SK-N-MC (cell line): ENCODE data around the gene PPP1R2B.

ENCODE experiments used
- DNase-seq: peaks from one replicate; pipeline ENCODE4 v3.0.0-alpha.2; 2011; ENCODE audit warnings: low read depth, low spot score
- H3K27ac ChIP-seq: fragments of 200-600 bp; sonication (generic); 2 replicates; pipeline ENCODE4 v1.5.1; 2016; ENCODE audit warnings: mixed run types
- H3K36me3 ChIP-seq: fragments of 200-600 bp; sonication (generic); 2 replicates; pipeline ENCODE4 v1.6.1; 2017; ENCODE audit warnings: antibody characterized with exemption, low read length, mixed read lengths; ENCODE audit not compliant: insufficient read depth
- H3K4me3 ChIP-seq: fragments of 200-600 bp; sonication (generic); 2 replicates; pipeline ENCODE4 v1.5.1; 2016
- H3K9ac ChIP-seq: fragments of 200-600 bp; sonication (generic); 2 replicates; pipeline ENCODE4 v1.8.0; 2017; ENCODE audit warnings: mixed run types, mixed read lengths; ENCODE audit not compliant: insufficient read length
- H3K9me3 ChIP-seq: fragments of 200-600 bp; sonication (generic); 2 replicates; pipeline ENCODE4 v1.6.1; 2017; ENCODE audit warnings: low read depth, mild to moderate bottlenecking, antibody characterized with exemption, low read length, moderate library complexity, mixed read lengths
- EZH2 ChIP-seq: fragments of 200-600 bp; sonication (generic); IDR thresholded peaks from one replicate; pipeline ENCODE4 v1.6.1; 2017; ENCODE audit warnings: antibody characterized with exemption
- FOXP2 ChIP-seq: optimal IDR thresholded peaks from 2 replicates; pipeline ENCODE3; 2011; ENCODE audit warnings: mild to moderate bottlenecking, moderate library complexity; ENCODE audit not compliant: insufficient read depth; ENCODE audit errors: extremely low read length, control extremely low read depth
- POLR2AphosphoS5 ChIP-seq: IDR thresholded peaks from 2 replicates; pipeline ENCODE4 v1.6.1; 2012; ENCODE audit warnings: mild to moderate bottlenecking, low read depth, low read length, borderline replicate concordance

Gene PPP1R2B

DNA sequence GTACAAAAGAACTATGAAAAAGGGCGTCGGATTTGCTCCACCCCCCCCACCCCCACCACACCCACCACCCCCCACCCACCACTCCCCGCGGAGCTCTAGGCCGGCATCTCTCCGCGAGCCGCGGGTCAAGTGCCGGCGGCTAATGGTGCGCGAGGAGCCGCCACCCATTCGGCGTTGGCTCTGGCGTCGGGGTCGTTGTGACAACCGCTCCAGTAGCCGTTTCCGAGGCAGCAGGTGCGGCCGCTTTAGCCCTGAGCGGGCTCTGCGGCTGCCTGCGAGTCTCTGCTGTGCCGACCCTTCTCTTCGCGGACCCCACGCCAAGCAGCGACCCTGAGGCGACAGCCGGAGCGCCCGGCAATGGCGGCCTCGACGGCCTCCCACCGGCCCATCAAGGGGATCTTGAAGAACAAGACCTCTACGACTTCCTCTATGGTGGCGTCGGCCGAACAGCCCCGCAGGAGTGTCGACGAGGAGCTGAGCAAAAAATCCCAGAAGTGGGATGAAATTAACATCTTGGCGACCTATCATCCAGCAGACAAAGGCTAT, at the start of gene PPP1R2B:
Gene PPP1R2B (plus strand): TSS at position 90 of the 546 bp plus-strand sequence. CDS start 268 bp downstream, at position 358.
- H3K4me3 ChIP-seq = no peak within 1 kb of the TSS
- TF ChIP-seq FOXP2 (no peak), EZH2 (no peak), POLR2AphosphoS5 (no peak)
- H3K9me3 ChIP-seq = no peaks in the 10 kb centered on the region
- no peak within 1 kb of the TSS for H3K27ac ChIP-seq
- H3K36me3 ChIP-seq = no peaks in the 10 kb centered on the region
- H3K9ac ChIP-seq = no peak within 1 kb of the TSS
- DNase-seq = no peak

DNA sequence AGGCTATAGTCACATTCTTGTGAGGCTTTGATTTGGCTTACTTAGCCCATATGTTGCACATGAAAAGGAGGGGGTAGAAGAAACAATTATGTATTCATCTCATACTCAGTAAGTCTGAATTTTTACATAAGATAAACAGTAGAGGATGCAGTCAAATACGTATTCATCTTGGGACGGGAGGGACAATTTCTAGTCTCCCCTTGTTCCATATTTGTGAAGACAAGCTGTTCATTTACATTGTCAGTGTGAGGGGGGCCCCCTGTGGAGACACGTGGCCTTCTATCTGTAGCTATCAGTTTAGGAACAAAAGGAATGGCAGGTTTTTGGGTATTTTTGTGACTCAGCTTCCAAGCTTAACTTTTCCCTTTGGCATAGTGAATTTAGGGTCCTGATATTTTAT, 49.2 kb upstream of the PPP1R2B start:
- Histone ChIP-seq H3K9me3 (no peaks in the 10 kb centered on the region), H3K27ac (no peak overlapping the region), H3K9ac (no peak overlapping the region), H3K4me3 (no peak overlapping the region), H3K36me3 (no peaks in the 10 kb centered on the region)
- DNase-seq = no peak
- TF ChIP-seq FOXP2 (no peak), EZH2 (no peak), POLR2AphosphoS5 (no peak)

GRCh38 chr5:156802501-156802900, 47.6 kb upstream of the PPP1R2B start:
- no peak overlapping the region for H3K4me3 ChIP-seq
- H3K9me3 ChIP-seq = no peaks in the 10 kb centered on the region
- no peak overlapping the region for H3K9ac ChIP-seq
- H3K36me3 ChIP-seq = no peaks in the 10 kb centered on the region
- H3K27ac ChIP-seq = no peak overlapping the region
- no peak for TF ChIP-seq EZH2
- TF ChIP-seq POLR2AphosphoS5 = no peak
- no peak for TF ChIP-seq FOXP2
- no peak for DNase-seq

DNA sequence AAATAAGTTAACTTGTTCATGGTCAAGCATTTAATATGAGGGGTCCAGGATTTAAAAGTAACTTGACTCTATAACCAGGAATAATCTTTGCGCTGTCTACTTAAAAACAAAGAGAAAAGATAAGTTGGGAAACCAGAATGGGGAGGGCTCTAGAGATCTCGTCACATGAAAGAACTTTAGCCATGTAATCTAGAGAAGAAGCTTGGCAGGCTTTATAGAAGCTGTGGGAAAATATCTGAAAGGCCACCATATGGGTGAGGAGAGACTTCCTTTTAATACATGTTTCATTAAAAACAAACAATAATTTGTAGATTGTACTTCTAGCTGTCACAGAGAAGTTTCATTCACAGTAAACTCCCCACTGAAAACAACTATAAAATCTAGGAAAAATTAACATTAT, 46.7 kb upstream of the PPP1R2B start:
- no peaks in the 10 kb centered on the region for H3K36me3 ChIP-seq
- H3K9ac ChIP-seq = no peak overlapping the region
- no peak overlapping the region for H3K27ac ChIP-seq
- no peak for DNase-seq
- no peaks in the 10 kb centered on the region for H3K9me3 ChIP-seq
- TF ChIP-seq EZH2 (no peak), POLR2AphosphoS5 (no peak), FOXP2 (no peak)
- H3K4me3 ChIP-seq = no peak overlapping the region

DNA sequence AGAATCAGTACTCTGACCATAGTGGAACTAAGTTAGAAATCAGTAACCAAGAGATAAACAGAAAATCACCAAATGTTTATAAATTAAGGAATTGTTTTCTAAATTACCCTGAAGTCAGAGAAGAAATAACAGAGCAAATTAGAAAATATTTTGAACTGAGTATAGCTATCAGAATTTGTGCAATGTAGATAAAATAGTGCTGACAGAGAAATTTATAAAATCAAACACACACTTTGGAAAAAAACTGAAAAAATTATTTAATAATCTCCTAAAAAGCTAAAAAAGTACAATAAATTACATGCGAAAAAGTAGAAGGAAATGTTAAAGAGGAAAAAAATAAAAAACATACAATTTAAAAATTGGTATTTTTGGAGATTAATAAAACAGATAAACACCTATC, 37.1 kb upstream of the PPP1R2B start:
- H3K9ac ChIP-seq = no peak overlapping the region
- TF ChIP-seq POLR2AphosphoS5 = no peak
- TF ChIP-seq EZH2 = no peak
- TF ChIP-seq FOXP2 = no peak
- H3K27ac ChIP-seq = no peak overlapping the region
- no peak overlapping the region for H3K4me3 ChIP-seq
- no peak for DNase-seq
- no peaks in the 10 kb centered on the region for H3K36me3 ChIP-seq
- H3K9me3 ChIP-seq = no peaks in the 10 kb centered on the region

DNA sequence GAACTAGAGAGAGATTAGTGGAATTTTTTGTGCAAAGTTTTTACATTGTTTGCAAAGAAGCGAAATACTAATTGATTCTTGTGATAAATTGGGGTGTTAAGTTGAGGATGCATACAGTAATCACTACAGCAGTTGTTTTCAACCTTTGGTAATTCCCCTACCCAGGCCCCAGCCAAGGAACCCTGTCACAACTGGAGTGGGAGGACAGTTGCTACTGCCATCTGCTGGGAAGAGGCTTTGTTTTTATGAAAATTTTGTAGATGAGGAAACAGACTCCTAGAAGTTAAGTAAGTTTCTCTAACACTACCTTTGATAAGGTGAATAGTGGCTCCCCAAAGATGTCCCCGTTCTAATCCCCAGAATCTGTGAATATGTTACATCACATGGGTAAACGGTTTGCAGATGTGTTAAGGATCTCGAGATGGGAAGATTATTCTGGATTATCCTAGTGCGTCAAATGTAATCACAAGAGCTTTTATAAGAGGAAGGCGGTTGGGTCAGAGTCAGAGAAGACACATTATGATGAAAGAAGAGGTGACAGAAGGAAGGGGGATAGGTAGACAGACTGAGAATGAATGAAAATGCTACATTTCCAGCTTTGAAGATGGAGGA, 34.0 kb upstream of the PPP1R2B start:
- H3K9ac ChIP-seq = no peak overlapping the region
- no peak overlapping the region for H3K27ac ChIP-seq
- H3K9me3 ChIP-seq = no peaks in the 10 kb centered on the region
- H3K4me3 ChIP-seq = no peak overlapping the region
- no peak for DNase-seq
- no peak for TF ChIP-seq FOXP2
- TF ChIP-seq POLR2AphosphoS5 = no peak
- no peak for TF ChIP-seq EZH2
- no peaks in the 10 kb centered on the region for H3K36me3 ChIP-seq

GRCh38 chr5:156819537-156819936, 30.6 kb upstream of the PPP1R2B start:
- Histone ChIP-seq H3K27ac (no peak overlapping the region), H3K4me3 (no peak overlapping the region), H3K9me3 (no peaks in the 10 kb centered on the region), H3K9ac (no peak overlapping the region), H3K36me3 (no peaks in the 10 kb centered on the region)
- TF ChIP-seq POLR2AphosphoS5 = no peak
- no peak for TF ChIP-seq FOXP2
- TF ChIP-seq EZH2 = no peak
- no peak for DNase-seq

GRCh38 chr5:156819967-156820581, 30.0 kb upstream of the PPP1R2B start:
- no peaks in the 10 kb centered on the region for H3K36me3 ChIP-seq
- no peak overlapping the region for H3K9ac ChIP-seq
- no peaks in the 10 kb centered on the region for H3K9me3 ChIP-seq
- TF ChIP-seq POLR2AphosphoS5 = no peak
- TF ChIP-seq FOXP2 = no peak
- TF ChIP-seq EZH2 = no peak
- no peak overlapping the region for H3K27ac ChIP-seq
- no peak for DNase-seq
- no peak overlapping the region for H3K4me3 ChIP-seq
